Measurements from ENCODE around the gene ZDHHC7.

Gene ZDHHC7

DNA sequence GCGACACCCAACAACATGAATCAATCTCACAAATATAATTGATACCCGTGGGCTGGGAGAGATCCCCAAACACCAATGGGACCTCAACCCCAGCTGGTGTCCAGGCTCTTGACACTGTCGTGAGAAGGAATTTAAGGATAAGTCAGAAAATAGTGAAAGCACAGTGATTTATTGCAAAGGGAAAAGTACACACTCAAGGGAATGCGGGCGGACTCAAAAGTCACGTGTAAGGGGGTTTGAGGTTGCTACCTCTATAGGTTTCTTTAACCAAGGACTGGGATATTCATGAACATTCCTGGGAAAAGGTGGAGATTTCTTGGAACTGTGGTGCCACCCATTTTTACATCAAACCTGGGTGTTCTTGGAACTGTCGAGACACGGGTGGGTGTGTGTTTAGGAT lies 6.3 kb upstream of the ZDHHC7 start:
- DNase-seq = no peak

DNA sequence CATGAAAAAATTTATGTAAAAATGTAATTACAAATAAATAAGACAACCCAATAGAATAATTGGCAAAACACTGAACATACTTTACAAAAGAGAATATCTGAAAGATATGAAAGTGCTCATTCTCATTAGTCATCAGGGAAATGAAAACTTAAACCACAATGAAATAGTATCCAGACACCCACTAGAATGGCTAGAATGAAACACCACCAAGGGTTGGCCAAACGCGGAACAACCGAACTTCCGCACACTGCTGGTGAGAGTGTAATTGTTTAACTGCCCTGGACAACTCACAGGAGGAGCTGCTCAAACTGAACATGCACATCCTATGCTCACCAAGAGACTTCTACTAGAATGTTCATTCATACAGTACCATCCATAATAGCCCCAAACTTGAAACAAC lies 5.8 kb upstream of the ZDHHC7 start:
- no peak for DNase-seq

DNA sequence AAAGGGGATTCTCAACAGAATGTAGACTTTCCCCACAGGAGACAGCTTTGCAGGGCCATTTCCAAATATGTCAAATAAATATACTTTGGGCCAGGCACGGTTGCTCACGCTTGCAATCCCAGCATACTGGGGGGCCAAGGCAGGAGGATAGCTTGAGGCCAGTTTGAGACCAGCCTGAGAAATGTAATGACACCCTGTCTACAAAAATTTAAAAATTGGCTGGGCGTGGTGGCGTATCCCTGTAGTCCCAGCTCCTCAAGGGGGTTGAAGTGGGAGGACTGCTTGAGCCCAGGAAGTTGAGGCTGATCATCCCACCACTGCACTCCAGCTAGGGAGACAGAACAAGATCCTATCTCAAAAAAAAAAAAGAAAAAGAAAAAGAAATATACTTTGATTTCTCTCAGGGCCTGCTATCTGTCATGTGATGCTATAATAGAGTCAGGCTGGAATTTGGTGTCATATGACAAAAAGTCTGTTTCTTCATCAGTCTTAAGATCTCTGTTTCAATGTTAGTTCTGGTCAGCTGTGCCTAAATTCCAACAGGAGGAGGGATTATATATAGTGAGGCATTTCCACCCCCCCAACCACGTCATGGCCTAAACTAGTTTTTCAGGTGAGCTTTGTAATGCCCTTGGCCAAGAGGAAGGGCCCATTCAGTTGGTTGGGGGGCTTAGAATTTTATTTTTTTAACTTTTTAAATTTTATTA lies 4.3 kb upstream of the ZDHHC7 start:
- no peak for DNase-seq

DNA sequence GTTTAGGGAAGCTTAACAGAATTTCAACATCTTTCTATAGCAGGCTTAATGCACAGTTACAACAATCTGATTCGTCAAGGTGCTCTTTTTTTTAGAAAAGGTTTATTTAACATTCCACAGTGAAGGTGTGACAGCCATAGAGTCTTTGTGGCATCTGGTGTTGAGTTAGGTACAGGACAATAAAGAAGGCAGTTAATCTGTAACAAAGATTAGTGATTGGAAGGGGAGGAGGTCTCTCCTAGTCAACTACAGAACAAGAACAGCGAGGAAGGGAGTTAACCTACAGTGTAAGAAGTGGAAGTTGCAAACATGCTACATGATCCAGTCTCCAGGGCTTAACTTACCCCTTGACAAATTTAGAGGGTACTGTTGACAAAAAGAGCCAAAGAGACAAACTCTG lies 3.0 kb upstream of the ZDHHC7 start:
- no peak for DNase-seq

DNA sequence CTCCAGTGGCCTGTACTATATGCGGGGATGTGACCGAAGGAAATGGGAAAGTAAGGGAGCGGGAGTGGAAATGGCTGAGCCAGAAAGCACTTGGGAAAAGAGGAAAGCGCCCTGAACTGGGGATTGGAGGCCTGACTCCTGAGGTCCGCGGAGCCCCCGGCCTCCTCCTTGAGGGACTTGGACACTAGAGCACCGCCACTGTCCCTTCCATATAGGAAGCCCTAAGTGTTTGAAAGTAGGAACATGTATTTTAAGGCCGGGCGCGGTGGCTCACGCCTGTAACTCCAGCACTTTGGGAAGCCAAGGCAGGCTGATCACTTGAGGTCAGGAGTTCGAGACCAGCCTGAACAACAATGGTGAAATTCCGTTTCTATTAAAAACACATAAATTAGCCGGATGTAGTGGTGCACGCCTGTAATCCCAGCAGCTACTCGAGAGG lies 530 bp upstream of the ZDHHC7 start:
- DNase-seq = no peak

DNA sequence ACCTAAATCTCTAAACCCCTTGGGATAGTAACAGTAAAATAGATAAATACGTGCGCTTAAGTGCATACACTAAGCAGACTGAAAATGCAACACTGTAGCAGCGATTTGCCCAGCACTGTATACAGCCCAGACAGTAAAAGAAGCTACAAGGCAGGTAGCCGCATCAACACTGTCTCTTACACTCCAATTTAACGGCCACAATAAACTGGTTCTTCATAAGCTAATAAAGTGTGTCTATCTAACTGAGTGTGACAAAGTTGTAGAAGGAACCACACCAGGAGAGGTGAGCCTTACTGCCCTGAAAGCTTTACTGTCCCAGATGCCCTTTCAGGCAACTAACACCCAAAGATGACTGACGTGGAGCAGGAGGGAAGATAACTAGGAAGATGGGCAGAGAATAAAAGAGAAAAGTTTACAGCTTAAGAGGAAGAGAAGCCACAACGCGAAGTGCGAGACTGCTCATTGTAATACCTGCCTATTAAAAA lies 847 bp downstream of the ZDHHC7 start:
- DNase-seq = no peak

DNA sequence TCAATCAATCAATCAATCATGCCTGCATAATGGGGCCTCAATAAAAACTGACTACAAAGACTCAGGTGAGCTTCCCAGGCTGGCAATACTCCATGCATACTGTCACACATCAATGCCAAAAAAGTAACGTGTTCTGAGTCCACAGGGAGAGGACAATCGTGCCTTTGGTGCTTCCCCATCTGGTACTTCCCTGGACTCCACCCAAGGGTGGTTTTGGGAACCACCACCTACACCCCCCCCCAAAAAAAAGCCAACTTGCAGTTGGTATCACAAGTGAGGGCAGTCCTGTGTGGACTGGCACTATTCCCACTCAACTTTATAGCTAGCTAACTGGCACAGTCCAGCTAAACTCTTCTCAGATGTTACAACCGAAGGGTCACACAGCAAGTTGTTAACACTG lies 3.1 kb downstream of the ZDHHC7 start:
- no peak for DNase-seq

DNA sequence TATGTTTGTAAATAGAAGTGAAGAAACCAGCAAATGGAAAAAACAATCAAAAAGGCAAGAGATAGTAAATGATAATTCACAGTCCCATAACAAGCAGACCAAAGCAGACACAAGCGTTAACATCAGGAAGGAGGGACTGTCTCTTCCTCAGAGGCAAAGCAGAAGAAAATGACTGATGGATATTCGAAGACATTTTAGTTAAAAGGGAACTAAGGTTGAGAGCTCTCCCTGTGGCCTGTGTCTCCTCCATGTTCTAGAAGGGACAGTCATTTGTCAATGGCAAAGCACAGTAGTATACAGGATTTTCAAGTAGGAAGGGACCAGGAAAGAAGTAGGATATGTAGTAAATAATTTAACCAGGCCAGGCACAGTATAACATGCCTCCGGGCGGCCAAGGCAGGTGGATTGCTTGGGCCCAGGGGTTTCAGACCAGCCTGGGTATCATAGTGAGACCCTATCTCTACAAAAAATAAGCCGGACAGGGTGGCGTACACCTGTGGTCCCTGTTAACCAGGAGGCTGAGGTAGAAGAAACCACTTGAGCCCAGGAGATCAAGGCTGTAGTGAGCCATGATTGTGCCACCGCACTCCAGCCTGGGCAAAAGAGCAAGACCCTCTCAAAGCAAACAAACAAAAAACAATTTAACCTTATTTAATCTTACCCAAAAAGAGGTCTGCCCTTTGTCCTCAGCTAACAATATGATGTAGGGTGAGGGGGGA lies 3.7 kb downstream of the ZDHHC7 start:
- no peak for DNase-seq

DNA sequence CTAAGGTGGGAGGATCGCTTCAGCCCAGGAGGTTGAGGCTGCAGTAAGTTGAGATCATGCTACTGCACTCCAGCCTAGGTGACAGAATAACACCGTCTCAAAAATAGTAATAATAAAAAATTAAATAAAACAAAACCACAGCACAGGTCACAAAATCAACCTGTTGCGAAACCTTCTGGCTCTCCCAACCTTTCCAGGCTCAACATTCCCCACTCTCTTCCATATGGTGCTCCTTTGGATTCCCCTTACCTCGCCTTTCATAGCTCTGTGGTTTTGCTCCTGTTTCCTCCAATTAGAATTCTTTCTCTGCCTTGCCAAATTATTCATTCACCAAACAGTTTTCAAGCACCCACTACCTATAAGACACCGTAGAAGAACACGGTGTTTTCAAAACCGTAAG lies 4.7 kb downstream of the ZDHHC7 start:
- no peak for DNase-seq

DNA sequence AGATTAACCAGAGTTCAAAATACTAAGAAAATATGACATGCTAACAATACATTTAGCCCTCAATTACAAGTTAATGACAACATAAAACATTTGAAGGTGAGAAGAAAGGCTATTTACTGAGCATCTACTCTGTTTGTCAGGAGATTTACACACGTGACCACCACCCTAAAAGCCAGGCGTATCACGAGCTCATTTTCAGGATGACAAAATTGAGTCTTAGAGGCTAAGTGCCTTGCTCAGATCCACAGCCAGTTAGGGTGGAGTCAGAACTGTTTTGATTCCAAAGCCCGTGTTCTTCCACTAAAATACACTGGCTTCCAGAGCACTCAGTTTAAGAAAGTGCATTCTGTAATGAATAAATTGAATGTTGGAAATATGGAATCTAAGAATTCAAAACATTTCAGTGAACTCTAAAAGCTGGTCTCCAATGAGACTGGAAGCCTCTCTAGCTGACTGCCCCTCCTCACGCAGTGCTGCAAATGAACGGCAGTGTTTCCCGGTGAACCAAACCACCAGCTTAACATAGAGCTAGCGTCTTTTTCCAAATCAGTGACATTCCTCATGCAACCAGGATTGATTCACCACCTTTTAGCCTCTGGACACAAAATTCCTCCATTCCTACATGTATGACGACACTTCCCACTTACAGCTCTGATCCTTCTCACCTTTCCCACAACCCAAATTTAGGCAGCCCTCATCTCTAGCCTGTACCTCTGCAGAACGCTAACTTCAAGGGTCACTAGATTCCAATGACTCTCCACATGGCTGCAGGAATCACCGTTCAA lies 5.9 kb downstream of the ZDHHC7 start:
- no peak for DNase-seq

DNA sequence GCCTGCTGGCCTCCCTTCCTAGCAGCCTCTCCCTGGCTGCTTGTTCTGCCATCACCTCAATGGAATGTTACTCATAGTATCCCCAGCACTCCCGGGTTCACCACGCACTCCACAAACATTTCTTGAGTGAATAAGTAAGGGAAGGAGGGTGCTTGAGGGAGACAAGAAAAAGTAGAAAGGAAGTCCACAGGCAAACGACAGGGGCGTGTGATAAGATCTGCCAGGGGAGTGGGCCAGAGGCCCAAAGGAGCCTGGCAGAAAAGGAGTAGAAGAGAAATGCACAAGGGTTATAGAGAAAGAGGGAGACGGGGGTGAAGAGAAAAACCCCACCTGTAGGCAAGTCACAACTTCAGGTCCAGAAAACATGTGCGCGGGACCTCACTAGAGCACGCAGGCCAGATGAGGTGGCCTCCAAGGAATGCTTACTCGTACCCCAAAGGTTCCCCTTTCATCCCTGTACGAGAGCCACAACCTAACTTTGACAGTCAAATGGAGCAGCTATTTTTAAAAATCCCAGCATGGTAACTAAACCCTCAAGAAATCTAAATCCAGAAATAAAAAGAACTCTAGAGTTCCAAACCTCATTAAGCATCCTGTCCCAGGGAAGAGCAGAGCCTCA lies 6.6 kb downstream of the ZDHHC7 start:
- no peak for DNase-seq

DNA sequence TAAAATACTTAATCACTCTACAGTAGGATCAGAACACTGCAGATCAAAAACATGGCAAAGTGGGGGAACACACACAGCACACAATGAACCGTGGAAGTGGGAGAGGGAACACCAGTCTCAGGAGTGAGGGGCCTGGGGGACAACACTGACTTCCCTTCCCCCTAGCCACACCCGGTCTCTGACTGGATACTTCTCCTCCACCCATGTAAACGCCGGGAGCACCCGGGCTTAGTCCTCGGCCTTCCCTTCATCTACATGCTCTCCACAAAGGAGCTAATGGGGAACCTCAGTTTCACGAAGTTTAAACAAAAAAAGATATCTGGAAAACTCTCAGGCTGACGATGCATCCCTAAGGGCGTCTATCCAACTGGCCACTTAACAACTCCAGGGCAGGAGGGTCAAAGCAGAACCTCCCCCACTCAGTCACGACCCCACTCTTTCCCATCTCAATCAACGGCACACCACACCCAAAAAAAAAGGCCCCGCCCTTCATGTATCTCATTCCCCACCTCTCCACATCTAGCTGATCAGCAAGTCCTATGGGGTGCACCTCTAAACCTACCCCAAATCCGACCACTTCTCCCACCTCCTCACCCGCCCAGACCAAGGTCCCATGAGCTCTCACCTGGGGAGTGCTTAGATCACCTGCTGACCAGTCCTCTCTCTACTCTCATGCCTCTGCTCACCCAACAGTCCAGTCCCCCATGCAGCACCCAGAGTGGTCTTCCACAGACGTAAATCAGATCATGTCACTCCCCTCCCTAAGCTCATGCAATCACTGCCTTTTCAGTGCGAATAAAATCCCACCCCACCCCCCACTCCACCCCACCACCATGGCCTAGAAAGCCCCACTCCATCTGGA lies 7.4 kb downstream of the ZDHHC7 start:
- DNase-seq = no peak

DNA sequence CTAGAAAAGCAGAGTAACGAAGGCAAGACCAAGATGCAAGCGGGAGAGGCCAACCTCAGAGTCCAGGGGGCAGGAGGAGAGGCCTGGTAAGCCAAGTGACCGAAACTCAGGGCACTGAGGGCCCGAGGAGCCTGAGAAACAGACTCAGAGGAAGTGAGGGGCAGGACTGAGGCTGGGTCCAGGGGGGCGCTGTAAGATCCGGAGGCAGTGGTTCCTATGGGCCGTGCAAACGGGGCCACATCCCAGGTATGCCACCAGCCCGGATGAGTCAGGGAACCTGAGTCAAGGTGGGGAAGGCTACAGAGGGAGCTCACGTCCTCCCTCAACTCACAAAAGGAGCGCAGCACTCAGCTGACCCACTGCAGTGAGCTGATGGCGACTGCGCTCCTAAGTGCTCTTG lies 8.3 kb downstream of the ZDHHC7 start:
- DNase-seq = no peak

DNA sequence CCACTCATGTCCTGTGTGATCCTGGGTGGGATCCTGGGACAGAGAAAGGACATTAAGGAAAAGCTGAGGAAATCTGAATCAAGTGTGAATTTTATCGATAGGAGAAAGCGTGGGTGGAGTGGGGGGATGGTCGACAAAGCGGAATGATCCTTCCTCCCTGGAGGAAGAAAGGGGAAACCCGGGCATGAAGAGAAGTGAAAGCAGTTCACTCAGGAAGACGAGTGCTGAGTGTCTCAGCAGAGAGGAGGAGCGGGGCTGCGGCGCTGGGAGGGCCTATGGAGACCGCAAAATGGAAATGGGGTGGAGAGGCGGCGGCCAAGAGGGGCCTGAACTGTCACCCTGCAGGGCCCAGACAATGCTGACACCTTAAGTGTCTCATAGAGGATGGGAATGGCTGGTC lies 8.7 kb downstream of the ZDHHC7 start:
- no peak for DNase-seq

DNA sequence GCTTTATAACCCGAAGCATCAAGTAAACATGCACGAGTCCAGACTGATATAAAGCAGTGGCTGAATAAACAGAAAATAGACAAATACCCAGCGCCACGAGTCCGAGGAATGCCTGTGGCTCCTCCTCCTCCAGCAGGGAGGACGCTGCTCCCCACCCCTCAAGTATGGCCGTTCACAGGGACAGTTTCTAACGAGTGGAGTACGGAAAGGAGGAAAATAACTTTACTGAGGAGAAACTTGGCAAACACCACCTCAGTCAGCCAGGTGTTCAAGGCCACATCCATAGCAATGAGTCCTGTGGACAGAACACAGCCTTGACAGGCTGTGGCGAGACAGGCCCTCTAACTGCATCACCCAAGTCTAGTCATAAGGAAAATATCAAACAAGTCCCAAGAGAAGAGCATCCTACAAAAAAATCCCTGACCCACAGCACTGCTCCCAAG lies 9.2 kb downstream of the ZDHHC7 start:
- DNase-seq = no peak

DNA sequence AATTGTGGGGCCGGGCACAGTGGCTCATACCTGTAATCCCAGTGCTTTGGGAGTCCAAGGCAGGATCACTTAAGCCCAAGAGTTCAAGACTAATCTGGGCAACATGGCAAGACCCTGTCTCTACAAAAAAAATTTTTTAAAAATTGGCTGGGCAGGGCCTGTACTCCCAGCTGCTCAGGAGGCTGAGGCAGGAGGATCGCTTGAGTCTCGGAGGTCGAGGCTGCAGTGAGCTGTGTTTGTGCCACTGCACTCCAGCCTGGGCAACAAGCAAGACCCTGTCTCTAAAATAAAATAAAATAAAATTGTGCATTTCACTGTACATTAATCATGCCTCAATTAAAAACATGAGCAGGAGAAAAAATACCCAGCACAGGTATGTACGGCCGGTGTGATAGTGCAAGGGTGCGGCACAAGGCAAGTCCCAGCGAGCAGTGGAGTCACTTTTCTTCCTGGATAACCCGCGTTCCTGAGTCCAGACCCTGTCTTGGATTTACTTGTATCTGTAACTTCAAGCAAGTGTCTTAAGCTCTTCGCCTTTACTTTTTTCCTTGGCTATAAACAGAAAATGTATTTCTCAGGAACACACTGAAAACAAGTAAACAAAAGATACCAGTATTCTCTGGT lies 11.4 kb downstream of the ZDHHC7 start:
- DNase-seq = no peak

DNA sequence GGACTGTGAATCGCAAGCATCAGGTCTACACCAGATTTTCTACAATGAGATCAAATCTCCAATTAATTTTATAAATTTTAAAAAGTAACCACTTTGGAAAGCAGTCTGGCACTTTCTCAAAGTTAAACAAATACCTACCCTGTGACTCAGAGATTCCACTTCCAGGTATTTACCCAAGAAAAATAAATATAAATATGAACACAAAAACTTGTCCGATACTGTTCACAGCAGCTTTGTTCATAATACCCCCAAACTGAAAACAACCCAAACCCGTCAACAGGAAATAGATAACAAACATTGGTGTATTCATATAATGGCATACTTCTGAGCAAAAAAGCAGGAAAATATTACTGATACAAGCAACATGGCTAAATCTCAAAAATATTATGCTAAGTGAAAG lies 12.1 kb downstream of the ZDHHC7 start:
- DNase-seq = no peak

DNA sequence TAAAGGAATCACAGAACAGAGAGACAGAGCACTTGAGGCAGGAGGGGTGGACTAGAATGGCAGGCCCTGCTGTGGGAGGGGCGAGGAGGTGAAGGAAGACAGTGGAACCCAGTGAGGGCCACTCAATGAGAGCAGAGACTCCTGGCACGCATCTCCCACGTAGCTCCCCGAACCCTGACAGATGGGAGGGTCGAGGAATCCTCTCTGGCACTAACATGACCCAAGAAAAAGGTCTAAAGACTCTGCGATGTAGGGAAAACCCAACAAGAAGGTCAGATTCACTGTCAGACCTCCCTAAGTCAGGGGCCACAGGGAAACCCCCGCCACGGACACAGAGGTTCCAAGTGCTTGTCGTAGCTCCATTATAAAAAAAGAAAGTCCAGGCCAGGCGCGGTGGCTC lies 15.0 kb downstream of the ZDHHC7 start:
- no peak for DNase-seq

DNA sequence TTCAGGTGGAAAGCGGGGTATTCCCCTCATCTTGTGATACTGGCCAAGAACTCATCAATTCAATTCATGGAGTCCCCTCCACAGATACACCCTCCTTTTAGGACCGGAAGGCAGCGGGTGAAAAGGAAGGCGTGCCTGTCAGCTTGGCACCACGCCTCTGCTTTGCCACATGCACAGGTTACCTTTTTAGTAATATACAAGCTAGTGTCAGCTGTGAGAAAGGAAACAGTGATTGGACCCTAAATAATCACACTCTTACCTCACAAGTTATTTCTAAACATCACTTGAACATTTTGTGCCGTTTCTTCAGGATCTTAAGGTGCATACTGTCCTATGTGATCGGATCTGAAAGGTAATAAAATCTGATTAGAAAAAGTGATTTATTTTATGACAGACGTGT lies 15.7 kb downstream of the ZDHHC7 start:
- DNase-seq = no peak

DNA sequence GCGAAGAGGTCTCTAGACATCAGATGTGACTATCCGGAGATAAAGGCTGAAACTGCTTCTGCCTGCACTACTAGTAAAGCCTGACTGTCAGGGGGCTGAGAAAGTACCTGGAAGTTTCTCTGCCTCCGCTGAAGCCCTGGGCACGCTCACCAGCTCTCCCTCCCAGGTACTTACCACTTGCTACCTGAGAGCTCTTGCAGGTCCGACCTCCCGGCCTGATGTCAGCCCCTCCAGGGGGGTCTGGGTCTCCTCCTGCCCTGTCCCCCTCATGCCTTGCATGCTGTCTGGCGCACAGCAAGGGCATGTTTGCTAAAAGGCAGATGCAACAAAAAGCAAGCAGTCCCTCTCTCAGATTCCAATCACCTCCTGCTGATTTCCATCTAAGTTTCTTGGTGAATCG lies 17.4 kb downstream of the ZDHHC7 start:
- DNase-seq = no peak

DNA sequence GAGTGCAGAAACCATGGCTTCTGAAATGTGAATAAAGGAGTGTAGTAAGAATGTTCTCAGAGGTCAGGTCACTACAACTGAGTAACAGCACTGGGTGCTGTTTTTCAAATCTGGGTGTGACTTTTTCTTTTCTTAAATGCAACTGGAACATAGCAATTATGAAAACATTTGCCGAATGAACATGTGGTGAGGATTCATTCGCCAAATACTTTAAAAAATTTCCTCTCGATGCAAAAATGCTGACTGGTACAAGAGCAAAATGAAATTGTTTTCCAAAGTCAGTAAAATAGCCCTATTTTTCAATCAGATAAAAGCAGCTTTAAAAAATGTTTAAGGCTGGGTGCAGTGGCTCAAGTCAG lies 18.6 kb downstream of the ZDHHC7 start:
- DNase-seq = no peak

DNA sequence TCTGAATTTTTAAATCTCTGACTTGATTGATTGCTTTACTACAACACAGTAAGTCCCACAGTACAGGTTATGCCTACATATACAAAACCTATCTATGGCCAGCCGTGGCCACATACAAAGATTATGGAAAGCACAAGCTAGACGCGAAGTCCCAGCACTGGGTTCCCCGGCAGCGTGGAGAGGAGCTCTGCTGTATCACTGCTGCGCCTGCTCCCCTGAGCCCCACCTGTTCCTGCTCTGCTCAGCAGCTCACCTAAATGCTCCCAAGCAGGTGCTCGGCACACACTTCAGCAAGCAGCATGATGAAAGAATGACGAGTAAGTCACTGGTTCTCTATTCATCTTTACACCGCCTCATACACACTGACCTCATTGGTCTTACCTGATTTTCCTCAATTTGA lies 20.6 kb downstream of the ZDHHC7 start:
- DNase-seq = no peak

All from activated CD4-positive, CD25-positive, alpha-beta regulatory T cell treated with anti-CD3 and anti-CD28 coated beads, Interleukin-2, amount 50 U/mL, for 72 hours (primary cell).